Spleen (tissue), 11 donors: ENCODE results near the gene MTMR1. TPM values are rescaled to one million over a fixed set of nuclear protein-coding genes. Genes with fewer than 3 reads are reported as not detected.
A peak's percentile ranks its signal among the peaks of the same experiment; 100 is the strongest.

ENCODE experiments used
- DNase-seq: peaks from one replicate; pipeline ENCODE4 v3.0.0-alpha.2; 2020
- H3K27ac ChIP-seq, 8 donors: fragments of 200-600 bp; sonication (generic) in 7 of 8; 1 replicate in 4 of 8; 2 replicates in 4 of 8; pipeline versions ENCODE4 v1.5.0 to v1.8.0; 2016 to 2021; ENCODE audit warnings: inconsistent platforms in 4 of 8, mild to moderate bottlenecking in 4 of 8, moderate library complexity in 1 of 8
- H3K27me3 ChIP-seq, 7 donors: fragments of 200-600 bp; sonication (generic) in 6 of 7; replicated peaks in 1 of 7; 1 replicate in 4 of 7; 2 replicates in 3 of 7; pipeline versions ENCODE4 v1.5.0 to v1.8.0; 2016 to 2021; ENCODE audit warnings: inconsistent platforms in 3 of 7, mild to moderate bottlenecking in 1 of 7
- H3K36me3 ChIP-seq, 6 donors: fragments of 200-600 bp; sonication (generic) in 5 of 6; 1 replicate in 4 of 6; 2 replicates in 2 of 6; pipeline versions ENCODE4 v1.5.0 to v1.8.0; 2016 to 2021; ENCODE audit warnings: inconsistent platforms in 2 of 6
- H3K4me1 ChIP-seq, 6 donors: fragments of 200-600 bp; sonication (generic) in 5 of 6; 1 replicate in 3 of 6; 2 replicates in 3 of 6; pipeline versions ENCODE4 v1.5.0 to v1.8.0; 2016 to 2021; ENCODE audit warnings: inconsistent platforms in 3 of 6
- H3K4me3 ChIP-seq, 8 donors: fragments of 200-600 bp; sonication (generic) in 7 of 8; 1 replicate in 4 of 8; 2 replicates in 4 of 8; pipeline versions ENCODE4 v1.5.0 to v1.8.0; 2016 to 2021; ENCODE audit warnings: inconsistent platforms in 4 of 8, mild to moderate bottlenecking in 4 of 8, moderate library complexity in 2 of 8
- H3K9me3 ChIP-seq, 8 donors: fragments of 200-600 bp; sonication (generic) in 7 of 8; 1 replicate in 4 of 8; 2 replicates in 4 of 8; pipeline versions ENCODE4 v1.5.0 to v1.8.0; 2016 to 2021; ENCODE audit warnings: inconsistent platforms in 4 of 8
- POLR2A ChIP-seq, 3 donors: fragments of 450-650 bp; IDR thresholded peaks; one replicate each; pipeline ENCODE4 v1.5.1; 2017; ENCODE audit warnings: antibody characterized with exemption in 3 of 3, mild to moderate bottlenecking in 1 of 3
- POLR2AphosphoS5 ChIP-seq, 3 donors: sonication (generic); formaldehyde crosslinking; IDR thresholded peaks; one replicate each; pipeline ENCODE4 v1.5.1; 2017; ENCODE audit warnings: antibody characterized with exemption in 3 of 3
- WGBS, 5 donors: extraction: QIAGEN DNeasy Blood & Tissue Kit in 3 of 5; methylation state at CpG; one replicate each; pipeline versions ENCODE4 v1.1.5 to v1.1.7; 2013 to 2018; 5-methylcytosine and 5-hydroxymethylcytosine counted together
- intact Hi-C: fragments of 100-400 bp; cut with DNase I; formaldehyde crosslinking; loops from one replicate; pipeline ENCODE4 v1.15.0; 2023; ENCODE audit warnings: low total_unique reads
- polyA plus RNA-seq, 3 donors: library from polyadenylated mRNA; stranded (reverse); fragments of 200-250 nt; gene quantifications; one replicate each; pipeline ENCODE4 v1.2.1, GENCODE V29; 2013
- total RNA-seq, 7 donors: library from RNA; depleted of rRNA in 3 of 7; stranded (reverse); fragments of >200 nt in 3 of 7; fragmentation: NEBNext Ultra II Directional in 4 of 7; extraction: Animal tissue kit (Norgen Biotek cat#: 25700) in 4 of 7; gene quantifications; one replicate each; pipeline versions ENCODE4 v1.1.0 to v1.2.1, GENCODE V29; 2016 to 2021
- TF ChIP-seq, protein P1 (sequence below), 11 experiments: fragments of 200-600 bp in 7 of 11; fragments of 450-650 bp in 4 of 11; sonication (generic) in 4 of 11; IDR thresholded peaks in 8 of 11; conservative IDR thresholded peaks in 3 of 11; 1 replicate in 7 of 11; 2 replicates in 4 of 11; pipeline versions ENCODE4 v1.4.0 to v1.8.0; 2016 to 2021; ENCODE audit warnings: antibody characterized with exemption in 11 of 11, inconsistent platforms in 4 of 11, mild to moderate bottlenecking in 1 of 11
- donor health status: healthy with polysubstance abuse.
- donor health status: DM: no; HTN: no; CAD: no; lungs with moderate emphysema.
- donor health status: DM: no; HTN: no; CAD: no.
- donor health status: Bipolar disorder and iron deficiency.
- donor health status: healthy.
- donor health status: DM: no; HTN: no; CAD: no.
- donor health status: DM: yes; HTN: yes; CAD: no.

Gene MTMR1
- total and polyA plus RNA-seq, 10 donors = 10.6 to 52.1 (median 38.5) TPM

DNA sequence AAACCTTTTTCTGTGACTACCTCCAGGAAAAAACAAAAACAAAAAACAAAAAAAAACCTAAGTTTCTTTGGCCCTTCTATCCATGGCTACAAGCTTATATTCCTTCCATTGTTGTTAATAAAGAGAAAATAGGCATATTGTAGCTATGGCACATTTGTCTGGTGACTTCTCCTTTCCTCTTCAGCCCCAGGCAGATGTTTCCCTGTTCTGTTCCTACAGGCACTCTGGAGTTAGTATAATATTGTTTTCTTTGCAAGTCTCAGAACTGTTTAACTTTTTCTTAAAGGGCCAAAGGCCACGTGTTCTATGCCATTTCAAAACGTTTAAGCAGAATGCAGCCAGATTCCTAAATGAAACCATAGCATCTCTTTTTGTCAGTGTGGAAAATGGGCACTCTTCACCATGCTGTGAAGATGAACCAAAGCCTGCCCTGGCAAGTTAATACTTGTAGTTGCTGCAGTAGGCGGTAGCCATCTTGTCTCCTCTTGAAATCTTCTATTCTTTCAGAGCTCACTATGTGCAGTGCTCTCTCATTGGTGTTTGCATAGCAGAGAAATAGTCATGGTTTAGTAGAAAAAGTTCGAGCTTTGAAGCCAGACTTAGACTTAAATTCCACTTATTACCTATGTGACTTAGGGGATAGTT lies 44.8 kb upstream of the MTMR1 start:
- peak overlapping the region in 3 of 8 donors; percentile 19 to 34 (median 20) for H3K27ac ChIP-seq
- no peaks in the 10 kb centered on the region for H3K27me3 ChIP-seq
- no peaks in the 10 kb centered on the region for H3K4me1 ChIP-seq
- H3K4me3 ChIP-seq = no peak overlapping the region
- intact Hi-C loops = no loop called here
- no peaks in the 10 kb centered on the region for H3K9me3 ChIP-seq
- WGBS, 5 donors = 61 to 88% (median 84%) methylated on average over 4 of the region's 4 CpGs
- no peak for DNase-seq
- peaks cover 0 to 80% (median 6%) of the 10 kb centered on the region in 6 donors for H3K36me3 ChIP-seq
- no peak for TF ChIP-seq POLR2AphosphoS5 (IDR thresholded peaks at IDR 0.05)
- TF ChIP-seq, protein P1, sequence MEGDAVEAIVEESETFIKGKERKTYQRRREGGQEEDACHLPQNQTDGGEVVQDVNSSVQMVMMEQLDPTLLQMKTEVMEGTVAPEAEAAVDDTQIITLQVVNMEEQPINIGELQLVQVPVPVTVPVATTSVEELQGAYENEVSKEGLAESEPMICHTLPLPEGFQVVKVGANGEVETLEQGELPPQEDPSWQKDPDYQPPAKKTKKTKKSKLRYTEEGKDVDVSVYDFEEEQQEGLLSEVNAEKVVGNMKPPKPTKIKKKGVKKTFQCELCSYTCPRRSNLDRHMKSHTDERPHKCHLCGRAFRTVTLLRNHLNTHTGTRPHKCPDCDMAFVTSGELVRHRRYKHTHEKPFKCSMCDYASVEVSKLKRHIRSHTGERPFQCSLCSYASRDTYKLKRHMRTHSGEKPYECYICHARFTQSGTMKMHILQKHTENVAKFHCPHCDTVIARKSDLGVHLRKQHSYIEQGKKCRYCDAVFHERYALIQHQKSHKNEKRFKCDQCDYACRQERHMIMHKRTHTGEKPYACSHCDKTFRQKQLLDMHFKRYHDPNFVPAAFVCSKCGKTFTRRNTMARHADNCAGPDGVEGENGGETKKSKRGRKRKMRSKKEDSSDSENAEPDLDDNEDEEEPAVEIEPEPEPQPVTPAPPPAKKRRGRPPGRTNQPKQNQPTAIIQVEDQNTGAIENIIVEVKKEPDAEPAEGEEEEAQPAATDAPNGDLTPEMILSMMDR (IDR thresholded peaks at IDR 0.05 in 8 of 11, conservative IDR thresholded peaks at IDR 0.05 in 3 of 11) = no peak
- TF ChIP-seq POLR2A (IDR thresholded peaks at IDR 0.05) = no peak

DNA sequence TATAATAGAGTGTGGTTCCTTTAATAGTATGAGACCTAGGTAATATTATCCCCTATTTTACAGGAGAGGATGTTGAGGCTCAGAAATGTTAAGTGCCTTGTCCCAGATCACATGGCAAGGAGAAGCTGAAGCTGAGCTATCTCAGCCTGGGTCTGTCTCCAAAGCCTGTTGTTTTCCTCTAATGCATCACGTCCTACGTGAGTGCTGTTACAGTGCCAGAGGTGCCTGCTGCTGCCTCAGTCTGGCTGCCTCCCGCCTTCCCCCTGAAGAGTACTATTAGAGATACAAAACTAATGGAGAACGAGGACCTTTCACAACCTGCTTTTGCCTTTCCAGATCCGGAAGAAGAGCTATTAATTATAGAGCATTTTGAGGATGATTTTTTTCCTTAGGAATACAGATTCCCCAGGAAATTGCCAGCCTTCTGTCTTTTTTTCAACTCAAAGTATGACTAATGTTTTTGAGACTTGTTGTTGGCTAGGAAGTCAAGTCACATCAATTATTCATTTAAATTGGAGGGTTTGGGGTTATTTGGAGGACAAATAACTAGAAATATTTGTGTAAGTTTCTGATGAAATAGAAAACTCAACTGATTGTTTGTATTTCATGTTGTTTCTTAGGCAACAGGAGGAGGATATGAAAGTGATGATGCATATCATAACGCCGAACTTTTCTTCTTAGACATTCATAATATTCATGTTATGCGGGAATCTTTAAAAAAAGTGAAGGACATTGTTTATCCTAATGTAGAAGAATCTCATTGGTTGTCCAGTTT lies 43.9 kb upstream of the MTMR1 start:
- DNase-seq = no peak
- intact Hi-C loops = no loop called here
- Histone ChIP-seq H3K27me3 (no peaks in the 10 kb centered on the region), H3K4me1 (no peaks in the 10 kb centered on the region), H3K9me3 (no peaks in the 10 kb centered on the region), H3K36me3 (peaks cover 0 to 80% (median 6%) of the 10 kb centered on the region in 6 donors), H3K27ac (peak overlapping the region in 5 of 8 donors; percentile 19 to 59 (median 28)), H3K4me3 (no peak overlapping the region)
- 67 to 79% (median 68%) methylated on average over 8 of the region's 8 CpGs for WGBS, 5 donors
- TF ChIP-seq POLR2AphosphoS5 (IDR thresholded peaks at IDR 0.05) = no peak
- TF ChIP-seq, protein P1 (IDR thresholded peaks at IDR 0.05 in 8 of 11, conservative IDR thresholded peaks at IDR 0.05 in 3 of 11) = no peak
- TF ChIP-seq POLR2A (IDR thresholded peaks at IDR 0.05) = no peak

DNA sequence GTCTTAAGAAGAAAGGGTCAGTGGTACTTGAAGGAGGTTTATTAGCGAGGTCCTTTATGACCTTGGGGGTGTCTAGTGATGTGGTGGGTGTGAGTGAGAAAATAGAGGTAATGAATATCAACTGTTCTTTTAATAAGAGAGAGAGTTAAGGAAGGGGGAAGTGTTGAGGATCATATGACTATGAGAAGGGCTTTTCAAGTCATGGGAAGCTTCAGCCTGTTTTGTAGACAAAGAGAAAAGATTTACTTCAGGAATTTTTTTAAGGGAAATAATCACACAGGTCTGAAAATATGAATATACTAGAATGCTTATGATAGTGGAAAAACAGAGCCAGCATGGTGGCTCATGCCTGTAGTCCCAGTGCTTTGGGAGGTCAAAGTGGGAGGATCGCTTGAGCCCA lies 41.3 kb upstream of the MTMR1 start:
- H3K4me3 ChIP-seq = no peak overlapping the region
- WGBS, 5 donors = 81 to 98% (median 86%) methylated on average over 2 of the region's 2 CpGs
- intact Hi-C loops = no loop called here
- peaks cover 0 to 74% (median 0%) of the 10 kb centered on the region in 6 donors for H3K36me3 ChIP-seq
- TF ChIP-seq POLR2AphosphoS5 (IDR thresholded peaks at IDR 0.05) (no peak), POLR2A (IDR thresholded peaks at IDR 0.05) (no peak)
- TF ChIP-seq, protein P1 (IDR thresholded peaks at IDR 0.05 in 8 of 11, conservative IDR thresholded peaks at IDR 0.05 in 3 of 11) = no peak
- no peak for DNase-seq
- no peaks in the 10 kb centered on the region for H3K27me3 ChIP-seq
- no peaks in the 10 kb centered on the region for H3K9me3 ChIP-seq
- H3K4me1 ChIP-seq = no peaks in the 10 kb centered on the region
- no peak overlapping the region for H3K27ac ChIP-seq

DNA sequence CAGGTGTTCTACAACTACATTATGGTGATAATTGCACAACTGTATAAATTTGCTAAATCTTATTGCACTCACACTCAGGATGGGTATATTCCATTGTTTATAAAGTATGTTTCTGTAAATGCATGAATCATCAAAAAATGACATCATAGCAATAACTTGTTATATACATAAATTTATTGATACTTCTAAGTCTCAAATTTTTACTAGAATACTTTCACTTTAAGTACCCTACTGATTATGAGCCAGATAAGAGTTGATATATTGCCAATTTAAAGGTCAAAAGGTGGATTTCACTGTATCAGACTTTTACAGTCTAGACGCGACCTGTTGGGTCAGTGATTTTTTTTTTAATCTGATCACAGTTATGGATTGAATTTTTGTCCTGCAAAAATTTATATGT lies 37.4 kb upstream of the MTMR1 start:
- Histone ChIP-seq H3K9me3 (no peaks in the 10 kb centered on the region), H3K27me3 (no peaks in the 10 kb centered on the region), H3K4me3 (no peak overlapping the region), H3K36me3 (peaks cover 0 to 76% (median 4%) of the 10 kb centered on the region in 6 donors), H3K27ac (no peak overlapping the region), H3K4me1 (no peaks in the 10 kb centered on the region)
- intact Hi-C loops = no loop called here
- WGBS, 5 donors = 80 to 98% (median 93%) methylated on average over 2 of the region's 2 CpGs
- no peak for DNase-seq
- TF ChIP-seq, protein P1 (IDR thresholded peaks at IDR 0.05 in 8 of 11, conservative IDR thresholded peaks at IDR 0.05 in 3 of 11) = no peak
- TF ChIP-seq POLR2AphosphoS5 (IDR thresholded peaks at IDR 0.05) = no peak
- no peak for TF ChIP-seq POLR2A (IDR thresholded peaks at IDR 0.05)
